ENCODE measurements around the gene FES. TPM values are rescaled to one million over a fixed set of nuclear protein-coding genes. Genes with fewer than 3 reads are reported as not detected.
A peak's percentile ranks its signal among the peaks of the same experiment; 100 is the strongest.

Gene FES
- total RNA-seq, 2 experiments from 2014 or later, result 3.2 to 3.3 TPM

- POLR2A ChIA-PET, result interaction anchor here (0.7 kb wide), 2 partner anchors 38 to 44 kb away, joined by 3 read pairs; no protein-coding TSS in a partner anchor
- Histone ChIP-seq H3K4me3 (ENCODE audit: low read depth, low read length, poor library complexity, severe bottlenecking) (peak overlapping the region; percentile 74), H3K9me2 (ENCODE audit: insufficient read depth, low read length) (no peaks in the 10 kb centered on the region), H3K9me3 (ENCODE audit: low read length) (no peaks in the 10 kb centered on the region), H3K79me2 (ENCODE audit: insufficient read depth, low read depth, low read length) (no peaks in the 10 kb centered on the region), H3K27ac (ENCODE audit: low read depth, low read length, poor library complexity, severe bottlenecking) (no peak overlapping the region), H2AFZ (ENCODE audit: low read length) (no peak overlapping the region), H4K20me1 (ENCODE audit: insufficient read depth, low read length) (no peaks in the 10 kb centered on the region), H3K4me2 (ENCODE audit: low read length) (peak overlapping the region; percentile 68; the same call in 1 of the 2 replicates), H3K36me3 (ENCODE audit: insufficient read depth, low read length) (peaks cover 4% of the 10 kb centered on the region; the same call in 1 of the 2 replicates), H3K4me1 (ENCODE audit: insufficient read depth, low read length, poor library complexity, severe bottlenecking) (peaks cover 17% of the 10 kb centered on the region)
- intact Hi-C loops (cut with micrococcal nuclease; ENCODE audit: unreplicated experiment), result no loop called here
- no peak for DNase-seq (ENCODE audit: low spot score)
- CTCF ChIA-PET (ENCODE audit: unreplicated experiment), result interaction anchor here (0.6 to 1.2 kb wide), 3 partner anchors 38 to 243 kb away, joined by 3 to 5 read pairs (median 3); no protein-coding TSS in a partner anchor
- BruUV-seq (replicated peaks), result no TSS peak
- no peak for TF ChIP-seq EZH2phosphoT487 (IDR thresholded peaks at IDR 0.05; ENCODE audit: borderline replicate concordance, low read depth, low read length)
- TF ChIP-seq, protein P1, sequence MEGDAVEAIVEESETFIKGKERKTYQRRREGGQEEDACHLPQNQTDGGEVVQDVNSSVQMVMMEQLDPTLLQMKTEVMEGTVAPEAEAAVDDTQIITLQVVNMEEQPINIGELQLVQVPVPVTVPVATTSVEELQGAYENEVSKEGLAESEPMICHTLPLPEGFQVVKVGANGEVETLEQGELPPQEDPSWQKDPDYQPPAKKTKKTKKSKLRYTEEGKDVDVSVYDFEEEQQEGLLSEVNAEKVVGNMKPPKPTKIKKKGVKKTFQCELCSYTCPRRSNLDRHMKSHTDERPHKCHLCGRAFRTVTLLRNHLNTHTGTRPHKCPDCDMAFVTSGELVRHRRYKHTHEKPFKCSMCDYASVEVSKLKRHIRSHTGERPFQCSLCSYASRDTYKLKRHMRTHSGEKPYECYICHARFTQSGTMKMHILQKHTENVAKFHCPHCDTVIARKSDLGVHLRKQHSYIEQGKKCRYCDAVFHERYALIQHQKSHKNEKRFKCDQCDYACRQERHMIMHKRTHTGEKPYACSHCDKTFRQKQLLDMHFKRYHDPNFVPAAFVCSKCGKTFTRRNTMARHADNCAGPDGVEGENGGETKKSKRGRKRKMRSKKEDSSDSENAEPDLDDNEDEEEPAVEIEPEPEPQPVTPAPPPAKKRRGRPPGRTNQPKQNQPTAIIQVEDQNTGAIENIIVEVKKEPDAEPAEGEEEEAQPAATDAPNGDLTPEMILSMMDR (conservative IDR thresholded peaks at IDR 0.05; ENCODE audit: low read length), result no peak
Measured at GRCh38 chr15:90892498-90893174, 8.3 kb downstream of the FES start.

DNA sequence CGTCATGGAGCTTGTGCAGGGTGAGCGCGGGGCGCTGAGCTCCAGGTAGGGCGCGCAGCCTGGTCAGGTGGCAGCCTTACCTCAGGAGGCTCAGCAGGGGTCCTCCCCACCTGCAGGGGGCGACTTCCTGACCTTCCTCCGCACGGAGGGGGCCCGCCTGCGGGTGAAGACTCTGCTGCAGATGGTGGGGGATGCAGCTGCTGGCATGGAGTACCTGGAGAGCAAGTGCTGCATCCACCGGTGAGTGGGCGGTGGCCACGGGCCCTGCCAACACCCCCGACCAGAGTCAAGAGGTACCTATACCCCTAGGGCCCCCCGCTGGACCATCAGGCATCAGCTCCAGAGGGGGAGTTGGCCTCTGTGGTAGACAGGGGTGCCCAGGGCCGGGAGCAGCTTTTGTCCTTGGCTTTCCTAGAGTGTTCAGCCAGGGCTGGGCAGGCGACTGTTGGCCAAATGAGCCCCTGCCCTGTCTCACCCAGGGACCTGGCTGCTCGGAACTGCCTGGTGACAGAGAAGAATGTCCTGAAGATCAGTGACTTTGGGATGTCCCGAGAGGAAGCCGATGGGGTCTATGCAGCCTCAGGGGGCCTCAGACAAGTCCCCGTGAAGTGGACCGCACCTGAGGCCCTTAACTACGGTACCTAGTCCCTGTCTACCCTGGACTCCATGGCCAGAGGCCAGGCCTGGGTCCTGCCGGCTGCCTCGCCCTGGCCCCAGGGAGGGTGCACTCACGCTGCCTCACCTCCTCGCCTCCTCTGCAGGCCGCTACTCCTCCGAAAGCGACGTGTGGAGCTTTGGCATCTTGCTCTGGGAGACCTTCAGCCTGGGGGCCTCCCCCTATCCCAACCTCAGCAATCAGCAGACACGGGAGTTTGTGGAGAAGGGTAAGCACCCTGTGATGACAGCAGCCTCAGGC, 9.1 kb downstream of the FES start:
- BruUV-seq (replicated peaks), result no TSS peak
- no peaks in the 10 kb centered on the region for H4K20me1 ChIP-seq (ENCODE audit: insufficient read depth, low read length)
- POLR2A ChIA-PET, result interaction anchor here (0.7 kb wide), 2 partner anchors 37 to 44 kb away, joined by 3 read pairs; no protein-coding TSS in a partner anchor
- H3K4me2 ChIP-seq (ENCODE audit: low read length), result peak overlapping the region; percentile 68
- peak; percentile 83 for DNase-seq (ENCODE audit: low spot score)
- peaks cover 4% of the 10 kb centered on the region; the same call in 1 of the 2 replicates for H3K36me3 ChIP-seq (ENCODE audit: insufficient read depth, low read length)
- H3K27ac ChIP-seq (ENCODE audit: low read depth, low read length, poor library complexity, severe bottlenecking), result no peak overlapping the region
- H3K4me1 ChIP-seq (ENCODE audit: insufficient read depth, low read length, poor library complexity, severe bottlenecking), result peaks cover 22% of the 10 kb centered on the region
- TF ChIP-seq, protein P1 (conservative IDR thresholded peaks at IDR 0.05; ENCODE audit: low read length), result peak; percentile 80
- TF ChIP-seq EZH2phosphoT487 (IDR thresholded peaks at IDR 0.05; ENCODE audit: borderline replicate concordance, low read depth, low read length), result no peak
- H3K9me3 ChIP-seq (ENCODE audit: low read length), result no peaks in the 10 kb centered on the region
- H3K9me2 ChIP-seq (ENCODE audit: insufficient read depth, low read length), result no peaks in the 10 kb centered on the region
- CTCF ChIA-PET (ENCODE audit: unreplicated experiment), result interaction anchor here (0.6 to 1.2 kb wide), 3 partner anchors 38 to 244 kb away, joined by 3 to 5 read pairs (median 3); no protein-coding TSS in a partner anchor
- intact Hi-C loops (cut with micrococcal nuclease; ENCODE audit: unreplicated experiment), result no loop called here
- peak overlapping the region; percentile 74 for H3K4me3 ChIP-seq (ENCODE audit: low read depth, low read length, poor library complexity, severe bottlenecking)
- H2AFZ ChIP-seq (ENCODE audit: low read length), result peak overlapping the region; percentile 11; the same call in 1 of the 2 replicates
- no peaks in the 10 kb centered on the region for H3K79me2 ChIP-seq (ENCODE audit: insufficient read depth, low read depth, low read length)

Measured in OCI-LY7 (cell line).